Measurements from ENCODE around the gene NT5C1A. TPM values are rescaled to one million over a fixed set of nuclear protein-coding genes. Genes with fewer than 3 reads are reported as not detected.

NT5C1A gene
- total RNA-seq, 1 experiment from 2014 or later: not detected

DNA sequence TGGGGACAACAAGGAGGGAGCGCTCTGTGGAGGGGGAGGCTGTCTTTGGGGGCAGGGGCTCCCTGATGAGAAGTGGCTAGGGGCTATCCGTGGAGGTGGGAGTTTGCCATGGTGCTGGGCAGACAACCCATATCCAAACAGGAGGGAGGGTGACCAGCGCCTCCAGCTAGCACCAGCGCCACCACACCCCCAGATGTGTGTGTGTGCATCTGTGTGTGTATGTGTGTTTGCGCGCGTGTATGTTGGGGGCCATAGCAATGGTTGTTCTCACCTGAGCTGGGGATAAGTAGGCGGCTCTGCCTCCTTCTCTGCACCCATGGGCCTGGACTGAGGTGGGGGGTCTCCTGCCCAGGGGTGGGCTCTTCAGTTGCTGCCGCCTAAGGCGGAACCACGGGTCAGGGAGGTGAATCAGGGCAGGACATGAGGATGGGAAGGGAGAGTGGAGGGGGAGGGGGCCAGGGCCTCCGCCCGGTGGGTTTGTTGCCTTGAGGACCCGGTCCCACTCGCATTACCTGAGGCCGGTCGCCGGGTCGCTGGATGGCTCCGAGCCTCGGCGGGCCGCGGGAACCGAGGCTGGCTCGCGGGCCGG is 19.0 kb upstream of the NT5C1A start:
- DNase-seq (ENCODE audit: low spot score): no peak

DNA sequence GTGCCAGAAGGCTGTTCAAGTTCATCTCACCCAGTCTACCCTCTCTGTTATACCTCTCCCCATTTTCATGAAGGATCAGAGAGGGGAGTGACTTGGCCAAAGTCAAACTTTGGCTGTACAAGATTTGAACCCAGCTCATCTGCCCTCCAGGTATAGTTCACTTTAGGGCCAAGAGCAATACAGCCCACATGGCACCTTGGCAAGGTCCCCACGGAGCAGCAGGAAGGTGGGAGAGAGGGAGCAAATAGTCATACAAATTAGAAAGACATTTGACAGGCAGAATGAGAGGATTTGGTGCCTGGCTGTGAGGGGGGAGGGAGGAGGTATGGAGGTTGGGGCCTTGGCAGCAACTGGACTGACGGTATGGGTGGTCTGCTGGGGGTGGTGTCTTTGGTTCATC is 18.3 kb upstream of the NT5C1A start:
- in situ Hi-C loops (cut with HindIII; ENCODE audit: low sequenced_read_pairs): no loop called here
- peak; percentile 57 for DNase-seq (ENCODE audit: low spot score)

More for the DNA sequence above, 19.0 kb upstream of the NT5C1A start:
- in situ Hi-C loops (cut with HindIII; ENCODE audit: low sequenced_read_pairs): no loop called here

- in situ Hi-C loops (cut with HindIII; ENCODE audit: low sequenced_read_pairs): no loop called here
- peak; percentile 89 for DNase-seq (ENCODE audit: low spot score)
Measured at GRCh38 chr1:39689635-39690034, 17.7 kb upstream of the NT5C1A start.

DNA sequence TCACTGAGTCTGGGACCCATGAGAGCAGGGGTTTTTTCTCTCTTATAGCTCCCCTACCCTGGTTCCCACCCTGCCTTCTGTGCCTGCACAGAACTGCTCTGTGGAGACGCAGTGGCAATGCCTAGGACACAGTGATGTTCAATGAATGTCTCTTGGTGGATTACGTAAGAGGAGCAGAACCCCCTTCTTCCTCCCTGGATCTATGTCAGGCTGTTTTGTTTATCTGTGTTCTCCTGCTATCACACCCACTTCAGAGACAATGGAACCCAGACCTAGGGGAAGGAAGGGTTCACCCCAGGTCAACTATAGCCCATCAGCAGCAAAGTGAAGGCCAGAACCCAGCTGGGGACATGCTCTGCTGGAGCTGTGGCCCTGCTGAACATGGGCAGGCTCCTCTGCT is 17.3 kb upstream of the NT5C1A start:
- in situ Hi-C loops (cut with HindIII; ENCODE audit: low sequenced_read_pairs): no loop called here
- peak; percentile 77 for DNase-seq (ENCODE audit: low spot score)

DNA sequence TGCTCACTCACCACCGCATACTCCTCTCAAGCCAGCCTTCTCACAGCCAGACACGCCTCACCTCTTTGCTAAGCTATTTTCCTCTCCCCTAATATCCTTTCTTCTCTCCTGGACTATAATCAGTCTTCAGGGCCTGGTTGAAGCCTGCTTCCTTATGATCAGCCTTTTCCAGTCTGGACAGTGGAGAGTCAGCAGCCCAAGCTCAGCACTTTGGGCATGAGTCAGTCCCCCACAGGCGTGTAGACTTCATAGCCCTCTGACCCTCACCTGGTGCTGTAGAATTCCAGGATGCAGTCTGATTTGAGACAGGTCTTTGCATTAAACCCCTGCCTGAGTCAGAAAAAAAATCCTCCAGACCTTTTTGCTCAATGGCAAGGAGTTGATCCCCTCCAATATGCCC is 16.8 kb upstream of the NT5C1A start:
- peak; percentile 37 for DNase-seq (ENCODE audit: low spot score)
- in situ Hi-C loops (cut with HindIII; ENCODE audit: low sequenced_read_pairs): no loop called here

- peak; percentile 23 for DNase-seq (ENCODE audit: low spot score)
- in situ Hi-C loops (cut with HindIII; ENCODE audit: low sequenced_read_pairs): no loop called here
Measured at GRCh38 chr1:39687243-39687642, 15.3 kb upstream of the NT5C1A start.

DNA sequence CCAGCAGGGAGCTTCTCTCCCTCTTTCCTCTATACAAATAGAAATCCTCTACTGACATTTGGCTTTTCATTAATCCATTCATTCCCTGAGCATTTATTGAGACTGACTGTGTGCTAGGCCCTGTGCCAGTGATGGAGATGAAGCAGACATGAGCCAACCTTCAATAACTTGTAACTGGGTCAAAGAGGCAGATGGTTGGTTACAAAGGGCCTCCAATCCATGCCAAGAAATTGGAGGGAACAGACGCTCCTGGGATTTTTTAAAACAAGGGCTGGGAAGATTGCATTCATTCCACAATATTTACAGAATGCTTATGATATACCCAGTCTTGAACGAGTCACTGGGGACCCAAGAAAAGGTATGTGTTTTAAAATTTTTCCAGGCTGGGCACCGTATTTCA is 13.2 kb upstream of the NT5C1A start:
- in situ Hi-C loops (cut with HindIII; ENCODE audit: low sequenced_read_pairs): no loop called here
- peak; percentile 98 for DNase-seq (ENCODE audit: low spot score)

GRCh38 chr1:39684313-39684664 is 12.4 kb upstream of the NT5C1A start:
- in situ Hi-C loops (cut with HindIII; ENCODE audit: low sequenced_read_pairs): no loop called here
- no peak for DNase-seq (ENCODE audit: low spot score)

- DNase-seq (ENCODE audit: low spot score): peak; percentile 43
- in situ Hi-C loops (cut with HindIII; ENCODE audit: low sequenced_read_pairs): no loop called here
Measured at GRCh38 chr1:39683591-39684312, 11.8 kb upstream of the NT5C1A start.

- no peak for DNase-seq (ENCODE audit: low spot score)
- in situ Hi-C loops (cut with HindIII; ENCODE audit: low sequenced_read_pairs): no loop called here
Measured at GRCh38 chr1:39681999-39682398, 10.1 kb upstream of the NT5C1A start.

DNA sequence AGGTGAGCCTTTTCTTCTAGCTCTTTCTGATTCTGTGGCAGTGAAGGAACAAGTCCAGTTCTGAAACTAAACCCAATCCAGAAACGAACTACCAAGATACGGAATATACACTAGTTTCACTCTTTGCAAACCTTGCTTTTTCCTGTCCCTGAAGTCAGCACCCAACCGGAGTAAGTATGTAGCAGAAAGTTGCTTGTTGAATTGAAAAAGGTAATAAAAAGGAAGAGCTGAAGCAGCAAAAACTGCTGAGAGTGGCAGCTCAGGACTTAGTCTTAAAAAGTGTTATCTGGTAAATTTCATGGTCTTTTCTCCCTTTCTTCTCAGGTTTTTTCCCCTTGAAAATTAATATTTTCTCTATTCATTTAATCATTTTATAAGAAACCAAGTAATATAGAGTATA is 9.4 kb upstream of the NT5C1A start:
- in situ Hi-C loops (cut with HindIII; ENCODE audit: low sequenced_read_pairs): no loop called here
- DNase-seq (ENCODE audit: low spot score): no peak

- in situ Hi-C loops (cut with HindIII; ENCODE audit: low sequenced_read_pairs): no loop called here
- no peak for DNase-seq (ENCODE audit: low spot score)
Measured at GRCh38 chr1:39680751-39681150, 8.8 kb upstream of the NT5C1A start.

DNA sequence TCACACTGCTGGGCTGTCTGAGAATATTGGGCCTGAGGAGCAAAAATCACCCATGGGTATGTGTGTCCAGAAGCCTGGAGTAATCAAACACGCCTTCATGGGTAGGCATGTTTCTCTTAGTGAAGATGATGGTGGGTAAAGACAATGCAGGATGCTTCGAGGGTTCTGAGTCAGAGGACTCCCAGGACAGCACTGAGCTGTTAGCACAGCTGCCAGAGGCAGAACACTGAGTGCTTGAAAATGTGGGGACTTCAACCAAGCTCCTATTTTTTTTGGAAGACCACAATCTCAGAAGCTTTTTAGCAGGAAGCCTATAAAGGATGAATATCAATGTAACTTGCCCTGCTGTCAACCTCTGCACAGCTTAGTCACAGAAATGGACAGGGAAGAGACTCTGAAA is 7.9 kb upstream of the NT5C1A start:
- in situ Hi-C loops (cut with HindIII; ENCODE audit: low sequenced_read_pairs): no loop called here
- DNase-seq (ENCODE audit: low spot score): no peak

GRCh38 chr1:39678889-39679288 is 7.0 kb upstream of the NT5C1A start:
- in situ Hi-C loops (cut with HindIII; ENCODE audit: low sequenced_read_pairs): no loop called here
- DNase-seq (ENCODE audit: low spot score): no peak

- no peak for DNase-seq (ENCODE audit: low spot score)
- in situ Hi-C loops (cut with HindIII; ENCODE audit: low sequenced_read_pairs): no loop called here
Measured at GRCh38 chr1:39677645-39678044, 5.7 kb upstream of the NT5C1A start.

- in situ Hi-C loops (cut with HindIII; ENCODE audit: low sequenced_read_pairs): no loop called here
- DNase-seq (ENCODE audit: low spot score): no peak
Measured at GRCh38 chr1:39676948-39677548, 5.1 kb upstream of the NT5C1A start.

- peak; percentile 76 for DNase-seq (ENCODE audit: low spot score)
- in situ Hi-C loops (cut with HindIII; ENCODE audit: low sequenced_read_pairs): no loop called here
Measured at GRCh38 chr1:39675220-39675619, 3.3 kb upstream of the NT5C1A start.

GRCh38 chr1:39673215-39673614 is 1.3 kb upstream of the NT5C1A start:
- no peak for DNase-seq (ENCODE audit: low spot score)
- in situ Hi-C loops (cut with HindIII; ENCODE audit: low sequenced_read_pairs): no loop called here

GRCh38 chr1:39672551-39672947 is 642 bp upstream of the NT5C1A start:
- DNase-seq (ENCODE audit: low spot score): peak; percentile 64

GRCh38 chr1:39671433-39671792 is 494 bp downstream of the NT5C1A start:
- peak; percentile 80 for DNase-seq (ENCODE audit: low spot score)
- in situ Hi-C loops (cut with HindIII; ENCODE audit: low sequenced_read_pairs): no loop called here

More at GRCh38 chr1:39672551-39672947, 642 bp upstream of the NT5C1A start:
- in situ Hi-C loops (cut with HindIII; ENCODE audit: low sequenced_read_pairs): no loop called here

DNA sequence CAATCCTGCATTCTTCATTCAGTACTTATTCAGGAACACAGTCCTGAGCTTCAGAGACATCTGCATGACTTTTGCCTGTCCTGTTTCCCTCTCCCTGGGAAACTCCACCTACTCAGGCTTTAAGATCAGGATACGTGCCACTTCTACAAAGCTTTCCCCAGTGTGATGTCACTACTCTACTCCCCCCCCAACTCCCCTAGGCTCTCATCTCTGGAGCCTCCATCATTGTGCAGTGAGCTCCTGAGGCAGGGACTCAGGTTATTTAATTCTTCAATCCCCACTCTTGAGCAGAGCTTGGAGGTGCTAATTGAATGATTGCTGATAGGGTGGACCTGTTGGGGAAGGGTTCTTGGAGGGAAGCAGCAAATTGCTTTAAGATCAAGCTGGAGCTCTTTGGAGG is 1.2 kb downstream of the NT5C1A start:
- DNase-seq (ENCODE audit: low spot score): no peak
- in situ Hi-C loops (cut with HindIII; ENCODE audit: low sequenced_read_pairs): no loop called here
